ENCODE data around the gene MCRS1.
"Not testable (repeated sequence)": the region's sequence is repeated elsewhere in the genome, so short reads cannot be mapped to it uniquely, and the experiment has no call there.

Gene MCRS1

DNA sequence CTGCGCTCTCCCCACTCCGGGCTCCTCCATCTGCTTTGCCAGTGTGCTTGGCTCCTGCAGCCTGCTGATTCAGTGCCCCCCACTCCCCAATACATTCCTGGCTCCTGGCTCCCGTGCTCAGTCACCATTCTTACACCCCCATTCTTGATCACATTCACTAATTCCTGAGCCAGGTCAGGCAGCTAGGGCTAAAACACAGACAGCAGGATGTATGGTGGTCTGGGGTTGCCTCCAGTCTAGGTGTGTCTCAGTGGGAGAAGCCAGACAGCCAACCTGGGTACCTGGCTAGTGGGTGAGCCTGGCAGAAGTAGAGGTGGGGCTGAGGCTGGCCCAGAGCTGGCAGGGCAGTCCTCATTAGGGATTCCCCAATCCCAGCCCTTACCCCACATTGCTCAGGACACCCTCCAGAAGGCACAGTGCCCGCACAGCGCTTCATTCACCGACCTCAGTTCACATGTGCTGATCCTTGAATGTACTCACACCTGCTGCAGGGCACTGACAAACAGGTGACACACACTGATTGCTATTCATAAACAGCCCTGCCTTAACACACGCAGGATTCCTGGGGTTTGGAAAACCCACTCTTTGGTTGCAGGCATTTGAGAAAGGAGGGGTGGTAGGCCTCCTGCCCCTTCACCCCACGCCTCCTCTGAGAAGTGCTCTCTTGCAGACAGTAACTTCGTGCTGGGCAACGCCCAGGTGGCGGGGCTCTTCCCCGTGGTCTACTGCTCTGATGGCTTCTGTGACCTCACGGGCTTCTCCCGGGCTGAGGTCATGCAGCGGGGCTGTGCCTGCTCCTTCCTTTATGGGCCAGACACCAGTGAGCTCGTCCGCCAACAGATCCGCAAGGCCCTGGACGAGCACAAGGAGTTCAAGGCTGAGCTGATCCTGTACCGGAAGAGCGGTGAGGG lies 27.5 kb downstream of the MCRS1 start:
- DNase-seq: no peak

DNA sequence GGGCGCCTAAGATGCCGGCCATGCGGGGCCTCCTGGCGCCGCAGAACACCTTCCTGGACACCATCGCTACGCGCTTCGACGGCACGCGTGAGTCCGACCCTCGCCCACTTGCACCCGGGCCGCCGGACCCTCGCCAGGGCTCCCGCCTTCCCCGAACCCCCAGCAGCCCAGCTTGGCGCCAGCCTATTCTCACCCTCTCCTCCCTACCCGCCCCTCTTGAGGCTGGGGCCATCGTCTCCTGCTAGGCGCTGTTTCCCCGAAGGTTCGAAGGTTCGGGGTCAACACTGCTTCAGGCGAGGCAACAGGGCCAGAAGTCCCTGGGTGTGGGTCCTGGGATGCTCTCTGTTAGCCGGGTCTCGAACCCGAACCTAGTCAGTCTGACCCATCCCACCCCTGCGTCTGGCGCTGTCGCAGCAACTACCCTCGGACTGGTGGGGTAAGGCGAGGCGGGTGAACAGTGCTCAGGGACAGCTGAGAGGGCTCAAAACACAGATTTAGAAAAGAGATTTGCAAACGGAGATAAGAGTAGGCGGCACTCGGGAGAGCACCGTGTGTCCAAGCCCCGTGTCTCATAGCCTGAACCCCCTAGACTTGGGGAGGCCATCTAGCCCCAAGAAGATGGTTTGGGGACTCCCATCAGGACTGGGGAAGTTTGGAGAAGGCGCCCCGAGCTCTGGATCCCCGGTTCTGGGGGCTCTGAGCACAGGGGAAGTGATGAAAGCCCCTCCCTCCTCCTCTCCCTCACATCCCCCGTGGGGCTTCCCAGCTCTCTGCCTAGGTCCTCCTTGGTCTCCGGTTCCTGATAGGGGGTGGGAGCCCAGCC lies 28.3 kb downstream of the MCRS1 start:
- DNase-seq: no peak

DNA sequence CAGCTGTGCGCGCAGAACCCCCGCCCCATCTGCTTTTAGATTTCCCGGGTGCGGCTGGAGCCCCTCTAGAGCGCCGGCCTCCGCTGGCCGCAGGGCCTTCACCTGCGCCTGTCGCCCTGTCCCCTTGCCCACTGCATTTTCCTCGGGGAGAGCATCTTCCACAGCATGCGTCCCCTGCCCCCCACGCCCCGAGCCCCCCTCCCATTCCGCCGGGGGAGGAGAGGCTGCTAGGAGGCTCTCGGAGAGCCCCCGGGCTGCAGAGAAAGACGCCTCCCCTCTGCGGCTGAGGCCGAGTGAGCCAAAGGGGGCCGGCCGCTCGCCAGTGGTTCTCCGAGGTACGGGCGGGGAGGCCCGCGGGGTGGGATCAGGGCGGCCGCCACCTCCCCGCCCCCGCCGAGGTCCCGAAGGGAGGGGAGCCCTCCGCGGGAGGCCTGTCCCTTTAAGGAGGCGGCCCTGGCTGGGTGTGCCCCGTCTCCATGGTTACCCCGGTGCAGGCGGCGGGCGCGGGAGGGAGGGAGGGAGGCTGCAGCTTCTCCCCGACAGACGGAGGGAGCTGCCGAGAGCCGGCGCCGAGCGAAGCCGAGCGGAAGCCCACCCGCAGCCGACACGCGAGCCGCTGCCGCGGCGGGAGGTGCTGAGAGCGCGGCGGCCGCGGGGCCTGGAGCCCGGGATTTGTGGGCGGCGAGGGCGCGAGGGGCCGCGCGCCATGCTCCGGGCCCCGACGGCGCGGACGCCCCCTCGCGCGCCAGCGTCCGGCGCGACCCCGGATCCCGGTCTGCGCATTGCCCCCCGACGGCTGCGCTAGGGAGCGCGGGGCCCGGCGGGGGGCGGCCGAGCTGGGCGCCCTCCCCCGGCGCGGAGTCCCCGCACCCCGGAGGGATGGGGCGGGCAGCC lies 29.2 kb downstream of the MCRS1 start, which contains the start of gene KCNH3:
Gene KCNH3, plus strand, starts transcription at position 521 of the 894 bp plus-strand sequence. CDS start 387 bp downstream, outside the sequence.
- peak; percentile 95 for DNase-seq

DNA sequence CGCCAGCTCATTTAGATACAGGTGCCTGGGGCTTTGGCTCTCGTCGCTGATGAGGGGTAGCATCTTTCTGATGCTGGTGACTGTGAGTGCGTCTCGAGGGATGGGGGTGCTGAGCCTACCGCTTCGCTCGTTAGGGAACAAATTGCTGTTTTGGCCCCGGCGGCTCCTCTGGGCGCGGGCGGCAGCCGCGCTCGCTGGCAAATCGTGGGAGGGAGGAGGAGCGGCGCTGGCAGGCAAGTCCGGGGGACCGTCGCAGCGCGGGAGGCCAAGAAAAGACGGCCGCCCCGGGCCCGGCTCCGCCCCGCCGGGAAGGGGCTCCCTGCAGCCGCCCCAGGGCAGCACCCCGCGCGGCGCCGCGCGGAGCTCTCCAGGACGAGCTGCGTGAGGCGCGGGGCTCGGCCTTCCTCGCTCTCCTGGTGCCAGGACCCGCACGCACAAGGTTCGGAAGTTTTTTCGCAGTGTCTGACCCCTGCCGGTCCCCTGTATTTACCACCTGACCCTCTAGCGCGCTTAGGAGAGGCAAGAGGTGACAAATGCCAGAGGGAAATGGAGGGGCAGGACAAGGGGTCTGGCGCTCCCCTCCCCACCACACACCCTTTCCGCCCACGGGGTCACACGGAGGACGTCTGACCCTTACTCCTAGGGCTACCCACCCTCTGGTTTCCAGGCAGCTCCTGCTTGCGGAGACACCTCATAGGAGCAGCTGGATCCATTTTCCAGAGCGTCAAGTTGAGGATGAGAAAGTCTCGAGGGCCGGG lies 30.0 kb downstream of the MCRS1 start:
- DNase-seq: peak; percentile 52

DNA sequence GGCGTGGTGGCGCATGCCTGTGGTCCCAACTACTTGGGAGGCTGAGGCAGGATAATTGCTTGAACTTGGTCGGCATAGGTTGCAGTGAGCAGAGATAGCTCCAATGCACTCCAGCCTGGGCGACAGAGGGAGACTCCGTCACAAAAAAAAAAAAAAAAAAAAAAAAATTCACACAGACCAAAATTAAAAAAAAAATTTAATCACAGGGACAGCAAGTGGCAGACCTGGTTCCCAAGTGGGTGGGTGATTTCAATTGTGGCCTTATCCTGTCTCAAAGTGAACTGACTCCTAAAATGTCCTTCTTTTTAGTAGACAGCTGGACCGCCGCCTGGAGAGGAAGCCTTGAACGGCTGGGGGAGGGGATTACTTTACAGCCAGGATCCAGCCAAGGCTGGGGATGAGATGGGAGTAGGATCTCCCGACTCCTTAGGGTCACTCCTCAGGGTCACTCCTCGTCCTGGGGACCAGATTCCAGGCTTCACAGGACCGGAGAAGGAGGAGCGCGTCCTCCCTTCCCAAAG lies 30.7 kb downstream of the MCRS1 start:
- no peak for DNase-seq

DNA sequence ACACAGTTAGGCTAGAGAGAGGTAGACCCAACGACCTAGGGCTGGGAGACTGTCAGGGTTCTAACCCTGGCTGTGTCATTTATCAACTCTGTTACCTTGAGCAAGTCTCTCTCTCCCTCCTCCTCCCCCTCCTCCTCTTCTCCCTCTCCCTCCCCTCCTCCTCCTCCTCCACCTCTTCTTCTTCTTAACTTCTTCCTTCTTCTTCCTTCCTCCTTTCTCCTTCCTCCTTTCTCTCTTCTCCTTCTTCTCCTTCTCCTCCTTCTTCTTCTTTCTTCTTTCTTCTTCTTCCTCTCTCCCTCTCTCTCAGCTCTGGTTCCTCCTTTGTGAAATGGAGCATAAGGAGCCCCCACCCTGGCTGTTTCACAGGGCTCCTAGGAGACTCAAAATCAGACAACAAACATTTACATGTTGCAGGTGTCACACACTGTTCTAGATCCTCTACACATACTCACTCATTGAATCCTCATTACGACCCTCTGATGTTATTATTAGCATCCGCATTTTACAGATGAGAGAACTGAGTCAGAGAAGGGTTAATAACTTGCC lies 31.3 kb downstream of the MCRS1 start:
- no peak for DNase-seq

DNA sequence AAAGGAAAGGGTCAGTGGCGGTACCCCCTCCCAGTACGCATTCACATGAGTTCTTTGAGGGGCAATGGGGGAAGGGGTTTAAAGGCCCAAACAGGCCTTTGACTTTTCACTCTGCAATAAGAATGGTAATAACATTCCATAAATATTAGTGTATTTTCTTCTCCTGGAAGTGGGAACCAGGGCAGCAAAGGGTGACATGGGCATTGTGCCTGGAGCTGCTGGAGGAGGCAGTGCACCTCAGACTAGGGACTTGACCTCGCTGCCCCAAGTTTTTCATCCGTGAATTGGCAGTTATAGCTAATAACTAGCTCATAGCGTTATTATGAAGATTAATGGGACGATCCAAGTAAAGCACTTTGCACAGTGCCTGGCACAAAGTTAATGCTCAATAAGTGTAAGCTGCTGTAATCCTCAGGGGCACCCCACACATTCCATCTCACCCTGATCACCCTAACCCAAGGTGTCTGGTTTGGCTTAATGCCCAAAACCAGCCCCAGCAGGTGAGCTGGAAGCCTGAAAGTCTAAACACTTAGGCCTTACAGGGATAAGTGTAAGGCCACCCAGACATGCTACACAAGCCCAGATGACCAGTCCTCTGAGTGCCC lies 31.9 kb downstream of the MCRS1 start:
- no peak for DNase-seq

DNA sequence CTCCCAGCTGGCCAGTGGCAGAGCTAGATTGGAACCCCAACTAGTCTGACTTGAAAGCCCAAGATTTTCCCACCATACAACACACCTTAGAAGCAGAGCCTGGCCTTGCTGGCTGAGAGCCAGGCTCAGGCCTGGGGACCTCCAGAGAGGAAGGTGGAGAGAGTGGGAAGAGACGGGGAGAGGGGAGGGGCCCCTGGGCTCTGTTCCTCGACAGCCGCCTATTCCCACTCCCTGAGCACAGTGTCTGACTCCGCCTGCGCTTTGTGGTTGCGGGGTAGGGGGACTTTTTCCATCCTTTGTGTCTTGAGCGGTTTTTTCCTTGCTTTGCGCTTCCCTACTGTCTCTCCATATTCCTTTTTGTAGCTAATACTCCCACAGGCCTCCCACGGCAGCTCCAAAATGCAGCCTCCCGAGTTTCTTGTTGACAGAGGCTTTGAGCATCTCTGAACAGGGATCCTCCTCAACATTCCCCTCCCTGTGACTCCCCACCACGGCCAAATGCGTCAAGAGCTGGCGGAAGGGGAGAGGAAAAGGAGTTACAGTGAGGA lies 33.1 kb downstream of the MCRS1 start:
- DNase-seq: no peak

DNA sequence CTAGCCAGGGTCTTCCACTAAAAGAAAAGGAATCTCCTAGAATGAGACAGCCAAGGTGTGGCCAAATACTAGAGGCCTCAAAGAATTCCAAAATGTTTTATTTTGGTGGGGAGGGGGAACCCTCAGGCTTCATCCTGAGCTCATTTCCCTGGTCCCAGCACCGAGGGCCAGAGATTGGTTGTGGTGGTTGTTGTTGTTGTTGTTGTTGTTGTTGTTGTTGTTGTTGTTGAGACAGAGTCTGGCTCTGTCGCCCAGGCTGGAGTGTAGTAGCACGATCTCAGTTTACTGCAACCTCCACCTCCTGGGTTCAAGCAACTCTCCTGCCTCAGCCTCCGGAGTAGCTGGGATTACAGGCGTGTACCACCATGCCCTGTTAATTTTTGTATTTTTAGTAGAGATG lies 33.8 kb downstream of the MCRS1 start:
- DNase-seq: not testable (repeated sequence)

DNA sequence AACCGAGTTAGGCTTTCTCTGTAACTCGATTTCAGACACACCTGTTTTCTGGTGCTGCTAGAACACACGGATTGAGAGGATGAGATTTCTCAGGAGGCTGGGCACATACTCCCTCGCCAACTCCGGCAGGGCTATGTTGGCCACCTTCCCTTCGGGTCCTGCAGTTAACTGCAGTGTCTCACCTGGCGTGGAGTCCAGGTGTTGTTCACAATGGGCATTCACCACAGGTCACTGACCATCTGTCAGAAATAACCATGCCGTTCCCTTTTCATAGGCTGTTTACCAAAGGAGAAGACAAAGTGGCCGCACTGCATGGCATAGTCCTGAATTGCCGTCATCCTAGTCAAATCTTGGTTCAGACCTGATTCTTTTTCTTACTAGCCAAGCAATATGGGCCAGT lies 34.6 kb downstream of the MCRS1 start:
- no peak for DNase-seq

DNA sequence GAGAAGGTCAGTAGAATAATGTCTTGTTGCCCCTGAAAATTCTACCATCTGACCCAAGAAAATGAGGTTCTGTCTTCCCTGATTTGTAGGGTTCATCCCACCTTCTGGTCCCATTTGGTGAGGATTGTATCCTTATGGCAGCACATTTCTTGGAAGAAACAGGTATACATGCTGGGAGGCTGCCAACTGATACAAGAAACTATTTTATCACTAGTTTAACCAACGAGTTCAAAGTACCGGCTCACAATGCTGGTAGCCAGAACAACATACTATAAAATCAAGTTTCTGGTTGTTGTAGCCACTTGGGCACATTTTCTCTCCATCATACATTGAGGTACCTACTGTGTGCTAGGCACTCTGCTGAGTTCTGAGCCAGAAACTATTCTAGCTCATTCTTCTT lies 36.2 kb downstream of the MCRS1 start:
- DNase-seq: no peak

DNA sequence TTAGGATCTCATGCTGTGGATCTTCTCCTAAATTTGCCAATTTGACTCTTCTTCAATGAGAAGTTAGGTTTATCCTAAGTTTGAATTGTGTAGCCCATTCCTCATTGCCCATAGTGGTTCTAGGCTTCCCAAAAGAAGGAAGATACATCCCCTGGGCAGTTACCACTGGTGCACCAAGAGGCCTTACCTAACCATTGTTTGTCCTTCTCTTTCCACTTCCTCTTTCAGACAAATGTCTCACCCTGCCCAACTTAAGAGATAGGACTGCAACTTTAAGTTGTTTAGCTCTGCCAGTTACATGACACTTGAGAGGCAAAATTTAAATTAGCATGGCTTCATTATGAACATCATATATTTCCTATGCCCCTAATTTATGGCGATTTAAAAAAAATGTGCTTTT lies 38.5 kb downstream of the MCRS1 start:
- no peak for DNase-seq

DNA sequence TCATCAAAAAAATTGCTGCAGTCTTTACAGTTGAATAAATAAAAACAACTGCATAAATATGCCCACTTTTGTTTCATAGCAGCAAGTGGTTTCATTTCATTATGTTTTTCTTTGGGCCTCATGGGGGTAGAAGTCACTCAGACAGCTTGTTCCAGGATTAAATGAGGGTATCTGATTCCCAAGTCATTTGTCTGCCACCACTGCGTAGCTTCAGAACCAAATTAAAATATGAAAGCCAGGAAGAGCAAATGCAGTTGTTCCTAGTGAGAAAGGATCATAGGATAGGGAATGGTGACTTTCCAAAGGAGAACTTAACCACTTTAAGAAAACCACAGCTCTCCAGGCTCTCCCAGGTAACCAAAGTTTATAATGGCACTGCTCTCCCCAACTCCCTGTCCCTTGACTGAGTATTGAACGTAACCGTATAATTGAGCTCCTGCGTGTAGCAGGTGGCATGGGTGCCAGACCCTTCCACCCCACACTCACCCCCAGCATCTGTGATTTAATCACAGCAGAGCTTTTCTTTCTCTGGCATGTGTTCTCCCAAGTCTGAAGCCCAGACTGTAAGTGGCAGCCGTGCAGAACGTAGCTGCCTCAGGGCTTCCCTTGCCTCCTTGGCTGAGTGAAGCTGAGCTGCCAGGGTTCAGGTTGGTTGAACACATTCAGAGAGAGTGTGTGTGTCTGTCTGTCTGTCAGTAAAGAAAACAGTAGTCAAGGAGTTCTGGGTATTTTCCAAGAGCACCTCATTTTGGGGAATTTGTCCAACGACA lies 40.4 kb downstream of the MCRS1 start:
- no peak for DNase-seq

DNA sequence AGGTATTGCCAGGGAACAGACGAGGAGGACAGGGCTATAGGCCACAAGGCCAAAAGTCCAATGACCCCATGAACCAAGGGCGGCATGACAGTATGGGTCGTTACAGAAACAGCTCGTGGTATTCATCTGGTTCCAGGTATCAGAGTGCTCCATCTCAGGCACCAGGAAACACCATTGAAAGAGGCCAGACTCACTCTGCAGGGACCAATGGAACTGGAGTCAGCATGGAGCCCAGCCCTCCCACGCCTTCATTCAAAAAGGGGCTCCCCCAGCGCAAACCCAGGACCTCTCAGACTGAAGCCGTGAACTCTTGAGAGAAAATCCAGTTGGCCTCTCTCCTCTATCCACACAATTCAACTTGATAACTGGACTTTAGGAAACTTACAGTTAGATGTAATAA lies 42.0 kb downstream of the MCRS1 start:
- no peak for DNase-seq

DNA sequence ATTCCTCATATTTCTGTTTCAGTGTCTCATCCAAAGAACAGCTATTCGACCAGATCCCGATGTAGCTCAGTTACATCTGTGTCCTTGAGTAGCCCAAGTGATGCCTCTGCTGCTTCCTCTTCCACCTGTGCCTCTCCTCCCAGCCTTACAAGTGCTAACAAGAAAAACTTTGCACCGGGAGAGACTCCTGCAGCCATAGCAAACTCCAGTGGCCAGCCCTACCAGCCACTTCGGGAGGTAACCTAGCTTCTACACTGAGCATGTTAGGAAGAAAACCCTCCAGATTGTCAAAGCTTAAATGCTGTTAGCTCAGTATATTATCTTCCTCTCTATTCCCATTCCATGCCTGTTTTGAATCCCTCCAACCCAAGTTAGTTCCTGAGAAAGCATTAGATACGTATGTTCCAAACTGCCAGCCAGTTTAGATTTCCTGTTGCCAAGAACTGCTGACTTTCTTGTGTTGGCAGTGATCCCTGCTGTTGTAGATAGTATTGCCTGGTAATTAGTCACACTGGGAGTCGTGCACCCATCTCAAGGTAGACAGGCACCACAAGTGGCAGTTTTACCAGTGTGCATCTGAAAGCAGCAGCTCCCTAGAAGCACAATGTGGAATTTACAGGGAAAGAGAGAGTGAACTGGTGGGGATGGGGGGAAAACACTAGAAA lies 43.1 kb downstream of the MCRS1 start:
- DNase-seq: no peak

DNA sequence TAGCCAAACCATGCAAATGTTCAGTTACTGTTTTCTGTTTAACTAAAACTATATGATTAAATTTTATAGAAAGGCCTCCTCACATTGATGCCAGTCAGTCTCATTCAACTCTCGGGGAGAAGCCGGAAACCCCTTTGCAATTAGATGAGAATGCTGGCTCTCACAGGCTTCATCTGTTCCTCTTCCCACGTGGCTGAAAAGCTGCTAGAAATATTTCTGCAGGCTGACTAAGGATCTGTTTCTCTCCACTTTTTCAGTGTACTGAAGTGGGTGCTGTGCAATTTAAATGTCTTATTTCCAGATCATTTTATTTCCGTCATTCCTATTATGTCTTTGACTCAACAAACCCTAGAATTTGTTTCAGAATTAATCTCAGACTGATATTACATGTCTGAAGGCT lies 46.6 kb downstream of the MCRS1 start:
- DNase-seq: no peak

DNA sequence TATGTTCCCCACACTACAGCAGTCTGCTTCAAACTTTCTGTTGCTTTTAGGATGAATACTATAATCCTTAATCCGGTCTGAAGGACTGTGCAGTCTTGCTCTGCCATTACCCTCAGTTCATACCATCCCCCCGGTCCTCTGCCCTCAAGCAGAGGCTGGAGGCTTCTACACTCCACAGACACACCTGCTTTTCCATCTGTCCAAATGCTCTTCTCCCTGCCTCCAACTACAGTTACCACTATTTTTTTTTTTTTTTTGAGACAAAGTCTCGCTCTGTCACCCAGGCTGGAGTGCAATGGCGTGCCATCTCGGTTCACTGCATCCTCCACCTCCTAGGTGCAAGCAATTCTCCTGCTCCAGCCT lies 48.4 kb downstream of the MCRS1 start:
- DNase-seq: no peak

DNA sequence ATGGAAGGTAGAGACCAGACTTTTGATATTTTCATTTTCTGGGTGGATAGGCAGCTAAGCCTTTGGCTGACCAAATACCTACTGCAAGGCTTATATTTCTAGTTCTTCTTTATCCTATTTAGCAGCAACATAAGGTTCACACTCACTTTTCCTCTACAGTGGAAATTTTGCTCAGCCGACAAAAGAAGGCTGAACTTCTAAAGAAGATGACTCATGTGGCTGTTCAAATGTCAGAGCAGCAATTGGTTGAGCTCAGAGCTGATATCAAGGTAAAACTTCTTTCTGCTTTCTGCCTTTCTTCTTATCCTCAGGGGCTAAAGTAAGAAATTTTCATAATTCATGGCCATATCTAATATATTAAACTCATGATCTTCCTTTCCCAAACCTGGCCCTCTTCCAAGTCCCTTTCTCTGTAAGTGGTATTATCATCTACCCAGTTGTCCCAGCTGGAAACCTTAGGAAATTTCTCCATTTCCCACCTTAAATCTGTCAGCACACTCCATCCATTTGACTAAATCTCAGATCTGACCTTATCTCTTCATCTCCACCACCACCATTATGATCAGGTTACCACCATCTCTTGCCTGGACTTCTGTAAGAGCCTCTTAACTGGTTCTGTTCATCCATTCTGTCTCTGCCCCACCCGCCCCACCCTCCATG lies 48.9 kb downstream of the MCRS1 start:
- no peak for DNase-seq

DNA sequence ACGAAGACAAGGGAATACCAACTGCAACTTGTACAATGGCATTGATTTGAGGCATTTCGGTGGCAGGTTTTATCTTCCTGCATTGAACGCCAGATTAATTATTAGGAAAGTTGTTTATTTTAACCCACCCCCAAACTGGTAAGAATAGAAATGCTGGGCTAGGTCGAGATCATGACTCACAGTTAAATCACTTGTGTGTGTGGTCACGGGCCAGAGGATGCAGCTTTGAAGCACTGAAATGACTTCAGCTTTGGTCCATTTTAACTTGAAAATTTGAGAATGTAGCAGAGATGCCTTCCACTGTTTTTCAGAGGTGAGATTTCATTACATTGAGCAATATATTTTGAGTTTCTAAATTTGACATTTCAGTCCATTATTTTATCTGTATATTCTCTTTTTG lies 52.7 kb downstream of the MCRS1 start:
- DNase-seq: no peak
